IPS-20b (cell line): ENCODE measurements around the gene XYLT1.

Experiments
- H3K27ac ChIP-seq: one replicate; pipeline ENCODE4 v1.5.1; 2013; ENCODE audit warnings: low read length
- H3K27me3 ChIP-seq: 2 replicates; pipeline ENCODE4 v1.6.1; 2013; ENCODE audit warnings: mild to moderate bottlenecking, low read length, inconsistent platforms; ENCODE audit not compliant: insufficient read depth
- H3K36me3 ChIP-seq: 2 replicates; pipeline ENCODE4 v1.6.1; 2013; ENCODE audit warnings: low read depth, mild to moderate bottlenecking, inconsistent platforms, low read length, moderate library complexity; ENCODE audit not compliant: insufficient read depth
- H3K4me1 ChIP-seq: 2 replicates; pipeline ENCODE4 v1.6.1; 2013; ENCODE audit warnings: mild to moderate bottlenecking, control low read depth, inconsistent platforms, low read length, moderate library complexity; ENCODE audit not compliant: insufficient read depth
- H3K4me3 ChIP-seq: 2 replicates; pipeline ENCODE4 v1.5.1; 2013; ENCODE audit warnings: mild to moderate bottlenecking, low read length, inconsistent platforms
- H3K9ac ChIP-seq: 2 replicates; pipeline ENCODE4 v1.6.1; 2013; ENCODE audit warnings: low read depth, mild to moderate bottlenecking, inconsistent platforms, low read length, moderate library complexity
- H3K9me3 ChIP-seq: 2 replicates; pipeline ENCODE4 v1.6.1; 2013; ENCODE audit warnings: mild to moderate bottlenecking, low read depth, low read length, inconsistent platforms; ENCODE audit not compliant: insufficient read depth

The XYLT1 gene

DNA sequence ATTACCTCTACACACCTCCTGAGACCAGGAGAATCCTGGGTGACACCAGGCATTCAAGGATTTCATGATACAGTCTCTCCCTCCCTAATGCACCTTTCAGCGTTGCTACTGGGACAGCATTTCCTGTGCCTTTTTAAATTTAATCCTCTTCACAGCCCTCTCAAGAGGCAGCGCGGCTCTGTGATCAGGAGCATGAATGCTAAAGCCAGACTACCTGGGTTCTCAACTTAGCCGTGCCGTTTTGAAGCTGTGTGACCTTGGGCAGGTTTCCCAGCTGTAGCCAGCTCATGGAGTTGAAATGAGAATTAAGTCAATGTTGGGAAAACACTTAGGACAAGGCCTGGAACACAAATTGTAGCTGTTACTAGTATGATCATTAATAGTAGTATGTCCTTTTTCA lies 191.8 kb downstream of the XYLT1 start:
- no peaks in the 10 kb centered on the region for H3K27me3 ChIP-seq
- H3K9me3 ChIP-seq, result no peaks in the 10 kb centered on the region
- H3K4me1 ChIP-seq, result peaks cover 10% of the 10 kb centered on the region; the same call in 1 of the 2 replicates
- H3K36me3 ChIP-seq, result no peaks in the 10 kb centered on the region
- no peak overlapping the region for H3K4me3 ChIP-seq
- no peak overlapping the region for H3K9ac ChIP-seq
- no peak overlapping the region for H3K27ac ChIP-seq

GRCh38 chr16:17277981-17278381 lies 192.8 kb downstream of the XYLT1 start:
- H3K9ac ChIP-seq, result no peak overlapping the region
- H3K4me1 ChIP-seq, result peaks cover 10% of the 10 kb centered on the region; the same call in 1 of the 2 replicates
- H3K27ac ChIP-seq, result no peak overlapping the region
- H3K9me3 ChIP-seq, result no peaks in the 10 kb centered on the region
- no peak overlapping the region for H3K4me3 ChIP-seq
- H3K27me3 ChIP-seq, result no peaks in the 10 kb centered on the region
- no peaks in the 10 kb centered on the region for H3K36me3 ChIP-seq

DNA sequence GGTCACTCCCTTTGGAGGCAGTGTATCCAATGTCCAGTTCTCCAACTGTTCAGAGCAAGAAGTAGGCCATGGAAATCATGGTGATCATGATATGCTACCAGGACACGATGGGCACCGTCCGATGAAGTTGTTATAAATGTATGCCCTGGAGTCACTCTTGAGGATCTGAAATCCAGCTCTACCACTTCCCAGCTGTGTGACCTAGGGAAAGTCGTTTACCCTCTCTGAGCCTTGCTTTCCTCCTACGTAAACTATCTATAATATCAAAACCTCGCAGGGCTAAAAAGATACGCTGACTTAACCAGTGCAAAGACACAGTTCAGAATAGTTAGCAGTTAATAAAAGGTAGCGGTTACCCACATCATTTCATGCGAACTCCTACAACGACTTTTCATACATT lies 194.2 kb downstream of the XYLT1 start:
- no peaks in the 10 kb centered on the region for H3K36me3 ChIP-seq
- H3K27me3 ChIP-seq, result no peaks in the 10 kb centered on the region
- H3K9me3 ChIP-seq, result no peaks in the 10 kb centered on the region
- H3K27ac ChIP-seq, result no peak overlapping the region
- peaks cover 10% of the 10 kb centered on the region; the same call in 1 of the 2 replicates for H3K4me1 ChIP-seq
- no peak overlapping the region for H3K4me3 ChIP-seq
- H3K9ac ChIP-seq, result no peak overlapping the region

- no peak overlapping the region for H3K4me3 ChIP-seq
- no peaks in the 10 kb centered on the region for H3K27me3 ChIP-seq
- no peaks in the 10 kb centered on the region for H3K36me3 ChIP-seq
- H3K9ac ChIP-seq, result no peak overlapping the region
- H3K9me3 ChIP-seq, result no peaks in the 10 kb centered on the region
- H3K27ac ChIP-seq, result no peak overlapping the region
- peaks cover 10% of the 10 kb centered on the region; the same call in 1 of the 2 replicates for H3K4me1 ChIP-seq
Observed at GRCh38 chr16:17276010-17276530, 194.7 kb downstream of the XYLT1 start.

- Histone ChIP-seq H3K27ac (no peak overlapping the region), H3K9me3 (no peaks in the 10 kb centered on the region), H3K27me3 (no peaks in the 10 kb centered on the region), H3K9ac (no peak overlapping the region), H3K4me1 (peaks cover 4% of the 10 kb centered on the region; the same call in 1 of the 2 replicates), H3K4me3 (no peak overlapping the region), H3K36me3 (no peaks in the 10 kb centered on the region)
Observed at GRCh38 chr16:17275076-17276009, 195.4 kb downstream of the XYLT1 start.

DNA sequence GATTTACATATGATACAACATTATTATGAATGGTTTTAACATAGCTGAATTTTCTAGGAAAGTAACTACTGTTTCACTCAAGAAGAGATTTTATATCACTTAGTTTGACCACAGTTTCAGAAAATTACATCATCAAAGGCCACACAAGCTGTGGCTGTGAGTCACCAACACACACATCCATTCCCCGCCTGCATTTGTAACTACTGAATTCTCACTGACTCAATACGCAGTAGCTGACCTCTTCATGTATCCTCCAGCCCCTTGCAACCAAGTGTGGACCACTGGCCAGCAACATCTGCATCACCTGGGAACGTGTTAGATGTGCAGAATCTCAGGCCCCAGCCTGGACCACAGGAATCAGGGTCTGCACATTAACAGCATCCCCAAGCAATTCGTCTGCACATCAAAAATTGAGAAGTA lies 197.6 kb downstream of the XYLT1 start:
- H3K27ac ChIP-seq, result no peak overlapping the region
- no peak overlapping the region for H3K4me3 ChIP-seq
- no peaks in the 10 kb centered on the region for H3K9me3 ChIP-seq
- H3K27me3 ChIP-seq, result no peaks in the 10 kb centered on the region
- no peaks in the 10 kb centered on the region for H3K36me3 ChIP-seq
- H3K9ac ChIP-seq, result no peak overlapping the region
- peaks cover 4% of the 10 kb centered on the region; the same call in 1 of the 2 replicates for H3K4me1 ChIP-seq

- H3K27me3 ChIP-seq, result no peaks in the 10 kb centered on the region
- H3K9ac ChIP-seq, result no peak overlapping the region
- H3K4me1 ChIP-seq, result peaks cover 1% of the 10 kb centered on the region; the same call in 1 of the 2 replicates
- H3K4me3 ChIP-seq, result no peak overlapping the region
- H3K36me3 ChIP-seq, result no peaks in the 10 kb centered on the region
- no peak overlapping the region for H3K27ac ChIP-seq
- no peaks in the 10 kb centered on the region for H3K9me3 ChIP-seq
Observed at GRCh38 chr16:17272716-17273115, 198.0 kb downstream of the XYLT1 start.

DNA sequence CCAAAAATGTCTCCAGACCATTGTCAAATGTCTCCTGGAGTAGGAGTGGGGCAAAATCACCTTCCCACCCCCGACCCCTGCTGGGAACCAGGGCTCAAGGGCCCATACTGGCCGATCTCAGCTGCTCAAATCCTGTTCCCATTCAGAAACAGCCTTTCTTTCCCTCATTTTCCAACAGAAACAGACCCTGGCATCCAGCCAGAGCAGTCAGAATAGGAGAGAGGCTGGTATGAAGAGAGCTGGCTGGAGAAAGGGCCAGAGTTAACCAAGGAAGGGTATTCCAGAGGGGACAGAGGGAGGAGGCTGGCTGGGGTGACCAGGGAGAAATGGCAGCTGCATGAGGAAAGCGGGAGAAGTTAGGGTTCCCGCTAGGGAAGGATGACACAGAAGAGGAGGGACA lies 199.1 kb downstream of the XYLT1 start:
- H3K27ac ChIP-seq, result no peak overlapping the region
- H3K9me3 ChIP-seq, result no peaks in the 10 kb centered on the region

GRCh38 chr16:17270683-17271109 lies 200.1 kb downstream of the XYLT1 start:
- no peak overlapping the region for H3K27ac ChIP-seq
- no peaks in the 10 kb centered on the region for H3K4me1 ChIP-seq
- H3K4me3 ChIP-seq, result no peak overlapping the region
- no peaks in the 10 kb centered on the region for H3K9me3 ChIP-seq
- no peaks in the 10 kb centered on the region for H3K27me3 ChIP-seq
- H3K36me3 ChIP-seq, result no peaks in the 10 kb centered on the region
- no peak overlapping the region for H3K9ac ChIP-seq

More for the DNA sequence above, 199.1 kb downstream of the XYLT1 start:
- Histone ChIP-seq H3K9ac (no peak overlapping the region), H3K4me1 (no peaks in the 10 kb centered on the region), H3K4me3 (no peak overlapping the region), H3K27me3 (no peaks in the 10 kb centered on the region), H3K36me3 (no peaks in the 10 kb centered on the region)

- H3K27ac ChIP-seq, result no peak overlapping the region
- no peaks in the 10 kb centered on the region for H3K36me3 ChIP-seq
- no peak overlapping the region for H3K4me3 ChIP-seq
- no peaks in the 10 kb centered on the region for H3K4me1 ChIP-seq
- no peaks in the 10 kb centered on the region for H3K9me3 ChIP-seq
- no peak overlapping the region for H3K9ac ChIP-seq
- no peaks in the 10 kb centered on the region for H3K27me3 ChIP-seq
Observed at GRCh38 chr16:17270111-17270510, 200.6 kb downstream of the XYLT1 start.

- H3K4me1 ChIP-seq, result no peaks in the 10 kb centered on the region
- no peak overlapping the region for H3K27ac ChIP-seq
- no peaks in the 10 kb centered on the region for H3K27me3 ChIP-seq
- no peaks in the 10 kb centered on the region for H3K9me3 ChIP-seq
- no peaks in the 10 kb centered on the region for H3K36me3 ChIP-seq
- no peak overlapping the region for H3K9ac ChIP-seq
- H3K4me3 ChIP-seq, result no peak overlapping the region
Observed at GRCh38 chr16:17269439-17269838, 201.3 kb downstream of the XYLT1 start.
